Natural killer cell (primary cell): ENCODE results near the gene RGR. TPM values are rescaled to one million over a fixed set of nuclear protein-coding genes. Genes with fewer than 3 reads are reported as not detected.

Experiments
- ATAC-seq, 3 donors: fragments of 150-1000 bp in 2 of 3; fragments of 200-7000 bp in 1 of 3; cut with Tn5 transposase; 1 replicate in 1 of 3; 2 replicates in 2 of 3; pipeline ENCODE4 v1.10.0; 2021; ENCODE audit warnings: mild to moderate bottlenecking in 2 of 3, moderate library complexity in 2 of 3
- DNase-seq, 2 donors: peaks; one replicate each; pipeline versions ENCODE4 v3.0.0 to v3.0.0-alpha.2; 2013 to 2021; ENCODE audit warnings: mixed read lengths in 1 of 2
- H3K27ac ChIP-seq: one replicate; pipeline ENCODE4 v1.5.1; 2013; ENCODE audit warnings: mild to moderate bottlenecking, low read length
- H3K27me3 ChIP-seq: one replicate; pipeline ENCODE4 v1.6.1; 2013; ENCODE audit warnings: low read length; ENCODE audit not compliant: control insufficient read depth, insufficient read depth
- H3K36me3 ChIP-seq: one replicate; pipeline ENCODE4 v1.6.1; 2013; ENCODE audit warnings: low read length; ENCODE audit not compliant: control insufficient read depth, insufficient read depth
- H3K4me1 ChIP-seq: one replicate; pipeline ENCODE4 v1.6.1; 2013; ENCODE audit warnings: low read length; ENCODE audit not compliant: control insufficient read depth, insufficient read depth
- H3K4me3 ChIP-seq: one replicate; pipeline ENCODE4 v1.5.1; 2013; ENCODE audit warnings: low read length
- H3K9me3 ChIP-seq: one replicate; pipeline ENCODE4 v1.6.1; 2013; ENCODE audit warnings: low read length; ENCODE audit not compliant: control insufficient read depth, insufficient read depth
- H3K27ac Mint-ChIP-seq, 2 donors: one replicate each; pipeline ENCODE4 v1.8.0; 2022; ENCODE audit warnings: mild to moderate bottlenecking in 2 of 2, mixed read lengths in 2 of 2, moderate library complexity in 1 of 2
- H3K27me3 Mint-ChIP-seq, 2 donors: one replicate each; pipeline ENCODE4 v1.8.0; 2022; ENCODE audit warnings: low read depth in 2 of 2, mixed read lengths in 2 of 2
- H3K36me3 Mint-ChIP-seq: one replicate; pipeline ENCODE4 v1.8.0; 2022; ENCODE audit warnings: mixed read lengths
- H3K4me1 Mint-ChIP-seq, 2 donors: one replicate each; pipeline ENCODE4 v1.8.0; 2022; ENCODE audit warnings: mixed read lengths in 2 of 2
- H3K4me3 Mint-ChIP-seq: one replicate; pipeline ENCODE4 v1.8.0; 2022; ENCODE audit warnings: mild to moderate bottlenecking, moderate library complexity, mixed read lengths
- H3K9me3 Mint-ChIP-seq, 2 donors: one replicate each; pipeline ENCODE4 v1.8.0; 2022; ENCODE audit warnings: mixed read lengths in 2 of 2
- CTCF ChIP-seq: fragments of 200-600 bp; IDR thresholded peaks from one replicate; pipeline ENCODE4 v1.8.0; 2022; ENCODE audit warnings: antibody characterized with exemption
- WGBS: methylation state at CpG from one replicate; pipeline ENCODE4 v1.1.7; 2013; ENCODE audit warnings: missing lambda C conversion rate; ENCODE audit not compliant: insufficient coverage; 5-methylcytosine and 5-hydroxymethylcytosine counted together
- intact Hi-C: fragments of 100-400 bp; cut with micrococcal nuclease; formaldehyde crosslinking; loops from one replicate; pipeline ENCODE4 v1.14.2; 2022
- total RNA-seq, 4 donors: library from RNA; stranded (reverse); fragments of 120-200 nt in 1 of 4; gene quantifications; one replicate each; pipeline versions ENCODE4 v1.2.3 to v1.2.4, GENCODE V29; 2013 to 2022

The RGR gene
- not detected for total RNA-seq
- total RNA-seq (2013), result not detected

- no peak within 1 kb of the TSS for H3K4me3 ChIP-seq
- intact Hi-C loops, result no loop called here
- Mint-ChIP-seq H3K27ac (no peak within 1 kb of the TSS), H3K4me3 (no peak within 1 kb of the TSS), H3K36me3 (no peaks in the 10 kb centered on the region), H3K27me3 (peaks cover 6 to 14% of the 10 kb centered on the region in 2 donors), H3K9me3 (no peaks in the 10 kb centered on the region), H3K4me1 (no peaks in the 10 kb centered on the region)
- no peaks in the 10 kb centered on the region for H3K27me3 ChIP-seq
- no peak within 1 kb of the TSS for H3K27ac ChIP-seq
- H3K36me3 ChIP-seq, result no peaks in the 10 kb centered on the region
- no peak for DNase-seq
- no peaks in the 10 kb centered on the region for H3K4me1 ChIP-seq
- H3K9me3 ChIP-seq, result no peaks in the 10 kb centered on the region
- no peak for ATAC-seq
- no peak for TF ChIP-seq CTCF
- 73% methylated on average over 9 of the region's 9 CpGs for WGBS
These were observed at the start of gene RGR for GRCh38 chr10:84244651-84245270. Gene RGR (plus strand): TSS chr10:84245053. CDS start chr10:84245091, 38 bp downstream.

DNA sequence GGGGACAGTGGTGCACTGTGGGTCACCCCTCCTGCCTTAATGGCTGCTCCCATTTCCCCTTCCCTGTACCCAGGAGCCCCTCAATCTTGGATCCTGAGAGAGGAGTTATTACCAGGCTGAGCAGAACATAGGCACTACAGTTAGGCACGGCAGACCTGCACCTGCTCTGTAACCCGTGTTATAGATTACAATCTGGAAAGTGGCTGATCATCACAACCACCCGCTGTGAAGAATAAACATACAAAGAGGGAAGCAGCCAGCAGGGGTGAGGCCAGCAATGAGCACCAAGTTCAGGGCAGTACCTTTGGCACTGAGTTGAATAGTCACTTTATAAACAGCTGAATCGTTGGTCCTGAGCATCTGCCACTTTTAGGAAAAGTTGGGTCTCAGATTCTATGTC, 48.8 kb upstream of the RGR start:
- Mint-ChIP-seq H3K27me3 (no peaks in the 10 kb centered on the region), H3K9me3 (no peaks in the 10 kb centered on the region), H3K27ac (no peak overlapping the region), H3K4me3 (peak overlapping the region; percentile 21), H3K4me1 (peaks cover 9 to 16% of the 10 kb centered on the region in 2 donors), H3K36me3 (no peaks in the 10 kb centered on the region)
- intact Hi-C loops, result no loop called here
- 42% methylated on average over 4 of the region's 4 CpGs for WGBS
- no peak for TF ChIP-seq CTCF
- Histone ChIP-seq H3K36me3 (no peaks in the 10 kb centered on the region), H3K4me3 (no peak overlapping the region), H3K4me1 (peaks cover 33% of the 10 kb centered on the region), H3K9me3 (no peaks in the 10 kb centered on the region), H3K27ac (no peak overlapping the region), H3K27me3 (no peaks in the 10 kb centered on the region)
- ATAC-seq (no peak), DNase-seq (no peak)

GRCh38 chr10:84196941-84197340, 47.9 kb upstream of the RGR start:
- no peak for DNase-seq
- H3K36me3 Mint-ChIP-seq, result no peaks in the 10 kb centered on the region
- WGBS, result 96% methylated on average over 5 of the region's 5 CpGs

More at GRCh38 chr10:84196941-84197340, 47.9 kb upstream of the RGR start:
- Histone ChIP-seq H3K9me3 (no peaks in the 10 kb centered on the region), H3K4me1 (peaks cover 26% of the 10 kb centered on the region), H3K27ac (no peak overlapping the region), H3K36me3 (no peaks in the 10 kb centered on the region), H3K4me3 (no peak overlapping the region), H3K27me3 (no peaks in the 10 kb centered on the region)
- no peaks in the 10 kb centered on the region for H3K9me3 Mint-ChIP-seq
- no peak for ATAC-seq
- intact Hi-C loops, result no loop called here
- H3K27me3 Mint-ChIP-seq, result no peaks in the 10 kb centered on the region
- H3K4me1 Mint-ChIP-seq, result peaks cover 3 to 11% of the 10 kb centered on the region in 2 donors
- no peak overlapping the region for H3K27ac Mint-ChIP-seq
- no peak overlapping the region for H3K4me3 Mint-ChIP-seq
- no peak for TF ChIP-seq CTCF
